HepG2 (cell line): Measurements from ENCODE around the gene RAB6B. TPM values are rescaled to one million over a fixed set of nuclear protein-coding genes. Genes with fewer than 3 reads are reported as not detected.
A peak's percentile ranks its signal among the peaks of the same experiment; 100 is the strongest.

Experiments used
- ASH2L ChIP-seq: fragments of 300-600, 200-600 bp; sonication (generic); IDR thresholded peaks from 2 replicates; pipeline ENCODE4 v1.7.0; 2017; ENCODE audit warnings: low read depth, mild to moderate bottlenecking, moderate library complexity, mixed read lengths, low read length; ENCODE audit not compliant: insufficient read length
- FOXM1 ChIP-seq: sonication (generic); formaldehyde crosslinking; IDR thresholded peaks from 2 replicates; pipeline ENCODE4 v1.5.0; 2020; ENCODE audit warnings: missing genetic modification reagents
- HDAC2 ChIP-seq: sonication (generic); formaldehyde crosslinking; IDR thresholded peaks from 2 replicates; pipeline ENCODE4 v1.4.0; 2020; ENCODE audit warnings: missing genetic modification reagents
- HHEX ChIP-seq: IDR thresholded peaks from 2 replicates; pipeline ENCODE4 v1.6.1; 2016; ENCODE audit warnings: control low read depth
- MED13 ChIP-seq: sonication (generic); formaldehyde crosslinking; IDR thresholded peaks from 2 replicates; pipeline ENCODE4 v1.5.0; 2020; ENCODE audit warnings: missing genetic modification reagents
- NCOR1 ChIP-seq: fragments of 200-600 bp; sonication (generic); IDR thresholded peaks from 2 replicates; pipeline ENCODE4 v1.7.0; 2017; ENCODE audit warnings: antibody characterized with exemption, low read length, borderline replicate concordance
- RBM22 ChIP-seq: fragments of 200-400 bp; formaldehyde crosslinking; optimal IDR thresholded peaks from 2 replicates; pipeline ENCODE3; 2017; ENCODE audit warnings: mild to moderate bottlenecking, low read length, moderate library complexity
- YY1 ChIP-seq: IDR thresholded peaks from 2 replicates; pipeline ENCODE4 v1.6.1; 2011; ENCODE audit warnings: low read length, low read depth, moderate library complexity, mild to moderate bottlenecking; ENCODE audit not compliant: insufficient read depth, insufficient replicate concordance
- ZFP90 ChIP-seq: sonication (generic); formaldehyde crosslinking; IDR thresholded peaks from 2 replicates; pipeline ENCODE4 v1.8.0; 2022; ENCODE audit warnings: missing genetic modification reagents, mild to moderate bottlenecking, inconsistent platforms, borderline replicate concordance
- ZNF142 ChIP-seq: sonication (generic); formaldehyde crosslinking; IDR thresholded peaks from 2 replicates; pipeline ENCODE4 v1.4.0; 2020; ENCODE audit warnings: missing genetic modification reagents
- ZNF318 ChIP-seq: sonication (generic); formaldehyde crosslinking; IDR thresholded peaks from 2 replicates; pipeline ENCODE4 v1.4.0; 2020; ENCODE audit warnings: mild to moderate bottlenecking, missing genetic modification reagents
- ZNF558 ChIP-seq: sonication (generic); formaldehyde crosslinking; IDR thresholded peaks from 2 replicates; pipeline ENCODE4 v1.9.0; 2022; ENCODE audit warnings: mild to moderate bottlenecking, missing genetic modification reagents, borderline replicate concordance
- ZNF672 ChIP-seq: sonication (generic); formaldehyde crosslinking; IDR thresholded peaks from 2 replicates; pipeline ENCODE4 v1.8.1; 2022; ENCODE audit warnings: missing genetic modification reagents
- ZNF703 ChIP-seq: sonication (generic); formaldehyde crosslinking; IDR thresholded peaks from 2 replicates; pipeline ENCODE4 v1.5.1; 2020; ENCODE audit warnings: missing genetic modification reagents, mild to moderate bottlenecking, moderate library complexity, borderline replicate concordance
- ZNF790 ChIP-seq: sonication (generic); formaldehyde crosslinking; IDR thresholded peaks from 2 replicates; pipeline ENCODE4 v1.8.0; 2022; ENCODE audit warnings: missing genetic modification reagents, mild to moderate bottlenecking, borderline replicate concordance
- polyA plus RNA-seq, 8 experiments: library from polyadenylated mRNA; depleted of rRNA in 3 of 8; stranded (reverse) in 7 of 8; unstranded in 1 of 8; fragments of >200 nt; fragmentation: Illumina TruSeq in 4 of 8; extraction: Trizol in 4 of 8; gene quantifications; 2 replicates each; pipeline versions ENCODE4 v1.2.1 to v1.2.3, GENCODE V29; 2011 to 2016; ENCODE audit warnings: low read depth in 4 of 8, missing spikeins in 1 of 8, mixed read lengths in 1 of 8; ENCODE audit not compliant: insufficient read depth in 1 of 8
- total RNA-seq, 5 experiments: library from RNA; depleted of rRNA; stranded (reverse); fragments of >200 nt; fragmentation: Illumina TruSeq; extraction: Trizol; gene quantifications; 2 replicates each; pipeline ENCODE4 v1.2.3, GENCODE V29; 2016; ENCODE audit warnings: low read depth in 1 of 5

The RAB6B gene
- total and polyA plus RNA-seq, 2 of the 13 experiments (the other 11 are each of a cell fraction or from before 2014, with no cell fraction given): 0.16 TPM; not detected in 1

GRCh38 chr3:133805702-133806475, 89.8 kb downstream of the RAB6B start, which contains the start of gene SRPRB (continued):
- no peak for TF ChIP-seq ZNF558 (CRISPR knock-in tag)
- peak; percentile 51 for TF ChIP-seq HDAC2 (CRISPR knock-in tag)
- peak; percentile 88; the same call in 1 of the 2 replicates for TF ChIP-seq ZFP90 (CRISPR knock-in tag)
- peak; percentile 53; the same call in 1 of the 2 replicates for TF ChIP-seq ZNF142 (CRISPR knock-in tag)
- TF ChIP-seq ZNF672 (CRISPR knock-in tag): no peak; the same call in 1 of the 2 replicates
- TF ChIP-seq YY1: peak; percentile 91
- no peak for TF ChIP-seq ZNF318
- TF ChIP-seq HHEX (CRISPR knock-in tag): no peak
- no peak for TF ChIP-seq FOXM1 (CRISPR knock-in tag)
- TF ChIP-seq NCOR1: no peak
- TF ChIP-seq MED13 (CRISPR knock-in tag): no peak
- no peak for TF ChIP-seq ZNF790 (CRISPR knock-in tag)
- no peak for TF ChIP-seq RBM22
- TF ChIP-seq ASH2L: peak; percentile 73
- TF ChIP-seq ZNF703 (CRISPR knock-in tag): no peak
